HG03354 (cell line): ENCODE results near the gene ZNF792.
"Not testable (repeated sequence)": the region's sequence is repeated elsewhere in the genome, so short reads cannot be mapped to it uniquely, and the experiment has no call there.

Source experiments
- ATAC-seq: cut with Tn5 transposase; IDR thresholded peaks from one replicate; pipeline ENCODE4 v1.9.1; 2021; ENCODE audit warnings: mild to moderate bottlenecking; ENCODE audit not compliant: unreplicated experiment, poor library complexity, severe bottlenecking

The ZNF792 gene

GRCh38 chr19:34976611-34977010, 12.6 kb upstream of the ZNF792 start:
- ATAC-seq = no peak

GRCh38 chr19:34975056-34975455, 11.0 kb upstream of the ZNF792 start:
- ATAC-seq = no peak

GRCh38 chr19:34974646-34975045, 10.6 kb upstream of the ZNF792 start:
- no peak for ATAC-seq

- no peak for ATAC-seq
Observed at GRCh38 chr19:34972163-34972705, 8.2 kb upstream of the ZNF792 start.

GRCh38 chr19:34970185-34970780, 6.3 kb upstream of the ZNF792 start:
- not testable (repeated sequence) for ATAC-seq

- ATAC-seq = no peak
Observed at GRCh38 chr19:34969721-34970120, 5.7 kb upstream of the ZNF792 start.

- no peak for ATAC-seq
Observed at GRCh38 chr19:34967551-34967950, 3.5 kb upstream of the ZNF792 start.

GRCh38 chr19:34965505-34965904, 1.5 kb upstream of the ZNF792 start:
- ATAC-seq = not testable (repeated sequence)

GRCh38 chr19:34964598-34964997, 569 bp upstream of the ZNF792 start:
- ATAC-seq = no peak

- peak; percentile 7 for ATAC-seq
Observed at GRCh38 chr19:34962687-34963572, 1.1 kb downstream of the ZNF792 start.

- no peak for ATAC-seq
Observed at GRCh38 chr19:34961775-34962686, 2.0 kb downstream of the ZNF792 start.

GRCh38 chr19:34960940-34961679, 2.9 kb downstream of the ZNF792 start:
- ATAC-seq = no peak

- ATAC-seq = no peak
Observed at GRCh38 chr19:34960103-34960805, 3.8 kb downstream of the ZNF792 start.

GRCh38 chr19:34959021-34959420, 5.0 kb downstream of the ZNF792 start:
- ATAC-seq = no peak

- no peak for ATAC-seq
Observed at GRCh38 chr19:34957830-34958751, 5.9 kb downstream of the ZNF792 start.

- no peak for ATAC-seq
Observed at GRCh38 chr19:34953092-34953491, 10.9 kb downstream of the ZNF792 start.

- no peak for ATAC-seq
Observed at GRCh38 chr19:34943861-34944573, 20.0 kb downstream of the ZNF792 start.
